ENCODE measurements around the gene C18orf63. TPM values are rescaled to one million over a fixed set of nuclear protein-coding genes. Genes with fewer than 3 reads are reported as not detected.

Gene C18orf63
- total and polyA plus RNA-seq, 2 donors (not counting 3 experiments of a cell fraction or from before 2014, with no cell fraction given), result not detected

GRCh38 chr18:74351354-74351753 is 35.7 kb downstream of the C18orf63 start:
- no peak overlapping the region for H3K4me3 ChIP-seq (replicated peaks in 1 of 3; ENCODE audit: insufficient read depth in 1 of 3, low read depth in 1 of 3, low read length in 3 of 3)
- no peak overlapping the region for H2AFZ ChIP-seq (ENCODE audit: low read depth, low read length)
- CTCF ChIA-PET, result interaction anchor here (2.2 to 5.8 kb wide), 3 partner anchors 9 to 200 kb away, joined by 7 to 106 read pairs (median 84); no protein-coding TSS in a partner anchor
- BruUV-seq (replicated peaks), result no TSS peak
- H3K27ac ChIP-seq (ENCODE audit: insufficient read depth, low read depth, low read length), result no peak overlapping the region
- intact Hi-C loops (cut with micrococcal nuclease), result no loop called here
- H3K79me2 ChIP-seq (ENCODE audit: control insufficient read depth, insufficient read depth, low read length), result no peaks in the 10 kb centered on the region
- dilution Hi-C loops (cut with MboI; ENCODE audit: extremely low pct_ligation_motif_present, low sequenced_read_pairs), result no loop called here
- H3K4me2 ChIP-seq (ENCODE audit: insufficient read depth, low read length), result no peak overlapping the region
- H4K20me1 ChIP-seq (replicated peaks; ENCODE audit: control insufficient read depth, extremely low read depth, insufficient read depth, low read length), result no peaks in the 10 kb centered on the region
- peaks cover 1 to 12% of the 10 kb centered on the region in 2 experiments for H3K27me3 ChIP-seq (ENCODE audit: control insufficient read depth in 2 of 2, insufficient read depth in 2 of 2, low read length in 2 of 2)
- H3K9me3 ChIP-seq (replicated peaks; ENCODE audit: control insufficient read depth, insufficient read depth, low read length), result no peaks in the 10 kb centered on the region
- no peaks in the 10 kb centered on the region for H3K9me1 ChIP-seq (replicated peaks; ENCODE audit: control insufficient read depth, extremely low read depth, insufficient read depth, low read length)
- no peak for TF ChIP-seq POLR2A (IDR thresholded peaks at IDR 0.05; ENCODE audit: low read depth, low read length)
- TF ChIP-seq MAX (IDR thresholded peaks at IDR 0.05; ENCODE audit: insufficient read depth, insufficient read length), result no peak
- peak; percentile 55 for TF ChIP-seq FOS (IDR thresholded peaks at IDR 0.05; ENCODE audit: borderline replicate concordance, insufficient read depth, low read length)
- TF ChIP-seq JUN (IDR thresholded peaks at IDR 0.05; ENCODE audit: borderline replicate concordance, insufficient read depth, insufficient read length, low read depth), result peak; percentile 22
- FAIRE-seq (peak; percentile 8), DNase-seq (ENCODE audit: low read depth, low spot score) (peak; percentile 16)
- H3K9ac ChIP-seq (replicated peaks; ENCODE audit: extremely low read depth, insufficient read depth, low read length), result no peak overlapping the region
- no peaks in the 10 kb centered on the region for H3K36me3 ChIP-seq (ENCODE audit: control insufficient read depth in 2 of 2, extremely low read depth in 1 of 2, insufficient read depth in 2 of 2, low read length in 2 of 2)
- no peaks in the 10 kb centered on the region for H3K4me1 ChIP-seq (ENCODE audit: control insufficient read depth, extremely low read depth, insufficient read depth, low read length)
- POLR2A ChIA-PET, result no interaction called here

- ChIA-PET CTCF (interaction anchor here (0.6 to 5.8 kb wide), 19 partner anchors 9 to 1995 kb away, joined by 3 to 106 read pairs (median 3); partner anchors contain the start of gene CNDP2), POLR2A (no interaction called here)
- Histone ChIP-seq H3K27ac (ENCODE audit: insufficient read depth, low read depth, low read length) (no peak overlapping the region), H3K9me3 (replicated peaks; ENCODE audit: control insufficient read depth, insufficient read depth, low read length) (no peaks in the 10 kb centered on the region), H3K79me2 (ENCODE audit: control insufficient read depth, insufficient read depth, low read length) (no peaks in the 10 kb centered on the region), H3K27me3 (ENCODE audit: control insufficient read depth in 2 of 2, insufficient read depth in 2 of 2, low read length in 2 of 2) (peaks cover 1 to 15% of the 10 kb centered on the region in 2 experiments), H4K20me1 (replicated peaks; ENCODE audit: control insufficient read depth, extremely low read depth, insufficient read depth, low read length) (no peaks in the 10 kb centered on the region), H2AFZ (ENCODE audit: low read depth, low read length) (no peak overlapping the region), H3K4me3 (replicated peaks in 1 of 3; ENCODE audit: insufficient read depth in 1 of 3, low read depth in 1 of 3, low read length in 3 of 3) (no peak overlapping the region), H3K4me1 (ENCODE audit: control insufficient read depth, extremely low read depth, insufficient read depth, low read length) (no peaks in the 10 kb centered on the region), H3K4me2 (ENCODE audit: insufficient read depth, low read length) (no peak overlapping the region), H3K36me3 (ENCODE audit: control insufficient read depth in 2 of 2, extremely low read depth in 1 of 2, insufficient read depth in 2 of 2, low read length in 2 of 2) (no peaks in the 10 kb centered on the region), H3K9ac (replicated peaks; ENCODE audit: extremely low read depth, insufficient read depth, low read length) (no peak overlapping the region), H3K9me1 (replicated peaks; ENCODE audit: control insufficient read depth, extremely low read depth, insufficient read depth, low read length) (no peaks in the 10 kb centered on the region)
- TF ChIP-seq POLR2AphosphoS5 (IDR thresholded peaks at IDR 0.05; ENCODE audit: insufficient read depth, low read depth, low read length) (no peak), CTCF (IDR thresholded peaks at IDR 0.05; ENCODE audit: extremely low read depth in 1 of 2, insufficient read depth in 1 of 2, low read depth in 1 of 2, low read length in 2 of 2) (peak; percentile 40 to 62)
- peak; percentile 53 for DNase-seq (ENCODE audit: low read depth, low spot score)
- BruUV-seq (replicated peaks), result no TSS peak
- dilution Hi-C loops (cut with MboI; ENCODE audit: extremely low pct_ligation_motif_present, low sequenced_read_pairs), result no loop called here
- intact Hi-C loops (cut with micrococcal nuclease), result loop anchor here (1.0 kb wide), 4 partner anchors 123 to 1996 kb away; no protein-coding TSS in a partner anchor
- peak; percentile 91 for FAIRE-seq
Measured at GRCh38 chr18:74353169-74353775, 37.6 kb downstream of the C18orf63 start.

Measured in endothelial cell of umbilical vein (primary cell).